Activated gamma-delta T cell treated with Interleukin-2 at 50 U/mL for 16 hours (primary cell): ENCODE results near the gene MS4A10.
"Not testable (repeated sequence)": the region's sequence is repeated elsewhere in the genome, so short reads cannot be mapped to it uniquely, and the experiment has no call there.

ENCODE experiments used
- DNase-seq: peaks from one replicate; pipeline ENCODE4 v3.0.0-alpha.2; 2020

The MS4A10 gene

GRCh38 chr11:60785136-60785535, at the start of gene MS4A10:
MS4A10 (plus strand) TSS chr11:60785333; CDS start chr11:60790336, 5,003 bp downstream.
- no peak for DNase-seq

- no peak for DNase-seq
These were observed 46.0 kb upstream of the MS4A10 start for GRCh38 chr11:60739114-60739513.

GRCh38 chr11:60740573-60740972, 44.6 kb upstream of the MS4A10 start:
- no peak for DNase-seq

GRCh38 chr11:60741421-60741820, 43.7 kb upstream of the MS4A10 start:
- no peak for DNase-seq

GRCh38 chr11:60743058-60743457, 42.1 kb upstream of the MS4A10 start:
- no peak for DNase-seq

- DNase-seq, result no peak
These were observed 41.0 kb upstream of the MS4A10 start for GRCh38 chr11:60744114-60744513.

- no peak for DNase-seq
These were observed 37.7 kb upstream of the MS4A10 start for GRCh38 chr11:60747359-60747873.

- no peak for DNase-seq
These were observed 36.9 kb upstream of the MS4A10 start for GRCh38 chr11:60748225-60748624.

GRCh38 chr11:60748821-60749220, 36.3 kb upstream of the MS4A10 start:
- DNase-seq, result no peak

- DNase-seq, result no peak
These were observed 34.2 kb upstream of the MS4A10 start for GRCh38 chr11:60750911-60751310.

GRCh38 chr11:60753309-60753708, 31.8 kb upstream of the MS4A10 start:
- DNase-seq, result no peak

- no peak for DNase-seq
These were observed 30.2 kb upstream of the MS4A10 start for GRCh38 chr11:60754887-60755286.

GRCh38 chr11:60756307-60757032, 28.7 kb upstream of the MS4A10 start, which contains the start of gene MS4A15:
MS4A15 (plus strand) TSS chr11:60756867; CDS start chr11:60763734, 6,867 bp downstream.
- no peak for DNase-seq

GRCh38 chr11:60757231-60757800, 27.8 kb upstream of the MS4A10 start:
- no peak for DNase-seq

GRCh38 chr11:60758671-60759070, 26.5 kb upstream of the MS4A10 start:
- DNase-seq, result not testable (repeated sequence)

- DNase-seq, result not testable (repeated sequence)
These were observed 25.5 kb upstream of the MS4A10 start for GRCh38 chr11:60759438-60760225.

GRCh38 chr11:60761436-60762190, 23.5 kb upstream of the MS4A10 start:
- no peak for DNase-seq

- DNase-seq, result no peak
These were observed 22.1 kb upstream of the MS4A10 start for GRCh38 chr11:60762851-60763691.

GRCh38 chr11:60763692-60764369, 21.3 kb upstream of the MS4A10 start:
- DNase-seq, result no peak

- DNase-seq, result no peak
These were observed 20.3 kb upstream of the MS4A10 start for GRCh38 chr11:60764879-60765278.

GRCh38 chr11:60765355-60765754, 19.8 kb upstream of the MS4A10 start:
- no peak for DNase-seq
